Ishikawa (cell line): ENCODE data around the gene SOD1.

Source experiments
- CEBPB ChIP-seq: IDR thresholded peaks from 2 replicates; pipeline ENCODE4 v1.6.1; 2012
- CREB1 ChIP-seq: IDR thresholded peaks from 2 replicates; pipeline ENCODE4 v1.6.1; 2012; ENCODE audit warnings: low read depth
- EP300 ChIP-seq: IDR thresholded peaks from 2 replicates; pipeline ENCODE4 v1.6.1; 2012; ENCODE audit warnings: borderline replicate concordance
- TEAD4 ChIP-seq: IDR thresholded peaks from 2 replicates; pipeline ENCODE4 v1.6.1; 2012
- TF ChIP-seq, protein P1 (sequence below): IDR thresholded peaks from 2 replicates; pipeline ENCODE4 v1.6.1; 2012

DNA sequence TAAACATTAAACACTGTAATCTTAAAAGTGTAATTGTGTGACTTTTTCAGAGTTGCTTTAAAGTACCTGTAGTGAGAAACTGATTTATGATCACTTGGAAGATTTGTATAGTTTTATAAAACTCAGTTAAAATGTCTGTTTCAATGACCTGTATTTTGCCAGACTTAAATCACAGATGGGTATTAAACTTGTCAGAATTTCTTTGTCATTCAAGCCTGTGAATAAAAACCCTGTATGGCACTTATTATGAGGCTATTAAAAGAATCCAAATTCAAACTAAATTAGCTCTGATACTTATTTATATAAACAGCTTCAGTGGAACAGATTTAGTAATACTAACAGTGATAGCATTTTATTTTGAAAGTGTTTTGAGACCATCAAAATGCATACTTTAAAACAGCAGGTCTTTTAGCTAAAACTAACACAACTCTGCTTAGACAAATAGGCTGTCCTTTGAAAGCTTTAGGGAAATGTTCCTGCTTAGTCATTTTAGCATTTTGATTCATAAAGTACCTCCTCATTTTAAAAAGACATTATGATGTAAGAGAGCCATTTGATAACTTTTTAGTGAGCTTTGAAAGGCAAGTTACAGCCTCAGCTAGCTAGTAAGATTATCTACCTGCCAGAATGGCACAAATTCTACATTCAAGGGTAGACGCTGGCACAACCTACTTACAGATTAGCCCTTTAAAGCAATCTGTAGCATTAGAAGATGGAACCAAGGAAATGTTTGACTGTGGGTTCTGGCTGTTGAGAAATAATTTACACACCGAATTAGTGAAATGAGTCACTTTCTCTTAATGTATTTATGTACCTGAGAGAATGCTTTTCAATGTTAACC, 9.4 kb downstream of the SOD1 start:
- TF ChIP-seq CREB1 (no peak), EP300 (no peak), CEBPB (no peak), TEAD4 (no peak)
- TF ChIP-seq, protein P1, sequence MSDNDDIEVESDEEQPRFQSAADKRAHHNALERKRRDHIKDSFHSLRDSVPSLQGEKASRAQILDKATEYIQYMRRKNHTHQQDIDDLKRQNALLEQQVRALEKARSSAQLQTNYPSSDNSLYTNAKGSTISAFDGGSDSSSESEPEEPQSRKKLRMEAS: no peak
